Natural killer cell (primary cell): Measurements from ENCODE around the gene C2CD2. TPM values are rescaled to one million over a fixed set of nuclear protein-coding genes. Genes with fewer than 3 reads are reported as not detected.

Source experiments
- ATAC-seq, 3 donors: fragments of 150-1000 bp in 2 of 3; fragments of 200-7000 bp in 1 of 3; cut with Tn5 transposase; 1 replicate in 1 of 3; 2 replicates in 2 of 3; pipeline ENCODE4 v1.10.0; 2021; ENCODE audit warnings: mild to moderate bottlenecking in 2 of 3, moderate library complexity in 2 of 3
- DNase-seq, 2 donors: peaks; one replicate each; pipeline versions ENCODE4 v3.0.0 to v3.0.0-alpha.2; 2013 to 2021; ENCODE audit warnings: mixed read lengths in 1 of 2
- H3K27ac ChIP-seq: one replicate; pipeline ENCODE4 v1.5.1; 2013; ENCODE audit warnings: mild to moderate bottlenecking, low read length
- H3K27me3 ChIP-seq: one replicate; pipeline ENCODE4 v1.6.1; 2013; ENCODE audit warnings: low read length; ENCODE audit not compliant: control insufficient read depth, insufficient read depth
- H3K36me3 ChIP-seq: one replicate; pipeline ENCODE4 v1.6.1; 2013; ENCODE audit warnings: low read length; ENCODE audit not compliant: control insufficient read depth, insufficient read depth
- H3K4me1 ChIP-seq: one replicate; pipeline ENCODE4 v1.6.1; 2013; ENCODE audit warnings: low read length; ENCODE audit not compliant: control insufficient read depth, insufficient read depth
- H3K4me3 ChIP-seq: one replicate; pipeline ENCODE4 v1.5.1; 2013; ENCODE audit warnings: low read length
- H3K9me3 ChIP-seq: one replicate; pipeline ENCODE4 v1.6.1; 2013; ENCODE audit warnings: low read length; ENCODE audit not compliant: control insufficient read depth, insufficient read depth
- H3K27ac Mint-ChIP-seq, 2 donors: one replicate each; pipeline ENCODE4 v1.8.0; 2022; ENCODE audit warnings: mild to moderate bottlenecking in 2 of 2, mixed read lengths in 2 of 2, moderate library complexity in 1 of 2
- H3K27me3 Mint-ChIP-seq, 2 donors: one replicate each; pipeline ENCODE4 v1.8.0; 2022; ENCODE audit warnings: low read depth in 2 of 2, mixed read lengths in 2 of 2
- H3K36me3 Mint-ChIP-seq: one replicate; pipeline ENCODE4 v1.8.0; 2022; ENCODE audit warnings: mixed read lengths
- H3K4me1 Mint-ChIP-seq, 2 donors: one replicate each; pipeline ENCODE4 v1.8.0; 2022; ENCODE audit warnings: mixed read lengths in 2 of 2
- H3K4me3 Mint-ChIP-seq: one replicate; pipeline ENCODE4 v1.8.0; 2022; ENCODE audit warnings: mild to moderate bottlenecking, moderate library complexity, mixed read lengths
- H3K9me3 Mint-ChIP-seq, 2 donors: one replicate each; pipeline ENCODE4 v1.8.0; 2022; ENCODE audit warnings: mixed read lengths in 2 of 2
- WGBS: methylation state at CpG from one replicate; pipeline ENCODE4 v1.1.7; 2013; ENCODE audit warnings: missing lambda C conversion rate; ENCODE audit not compliant: insufficient coverage; 5-methylcytosine and 5-hydroxymethylcytosine counted together
- intact Hi-C: fragments of 100-400 bp; cut with micrococcal nuclease; formaldehyde crosslinking; loops from one replicate; pipeline ENCODE4 v1.14.2; 2022
- total RNA-seq, 4 donors: library from RNA; stranded (reverse); fragments of 120-200 nt in 1 of 4; gene quantifications; one replicate each; pipeline versions ENCODE4 v1.2.3 to v1.2.4, GENCODE V29; 2013 to 2022
- TF ChIP-seq, protein P1 (sequence below): fragments of 200-600 bp; IDR thresholded peaks from one replicate; pipeline ENCODE4 v1.8.0; 2022; ENCODE audit warnings: antibody characterized with exemption

Gene C2CD2
- total RNA-seq, 3 donors from 2014 or later (not counting 1 experiment from before 2014, with no cell fraction given) = 2.1 to 10.1 (median 8.9) TPM

DNA sequence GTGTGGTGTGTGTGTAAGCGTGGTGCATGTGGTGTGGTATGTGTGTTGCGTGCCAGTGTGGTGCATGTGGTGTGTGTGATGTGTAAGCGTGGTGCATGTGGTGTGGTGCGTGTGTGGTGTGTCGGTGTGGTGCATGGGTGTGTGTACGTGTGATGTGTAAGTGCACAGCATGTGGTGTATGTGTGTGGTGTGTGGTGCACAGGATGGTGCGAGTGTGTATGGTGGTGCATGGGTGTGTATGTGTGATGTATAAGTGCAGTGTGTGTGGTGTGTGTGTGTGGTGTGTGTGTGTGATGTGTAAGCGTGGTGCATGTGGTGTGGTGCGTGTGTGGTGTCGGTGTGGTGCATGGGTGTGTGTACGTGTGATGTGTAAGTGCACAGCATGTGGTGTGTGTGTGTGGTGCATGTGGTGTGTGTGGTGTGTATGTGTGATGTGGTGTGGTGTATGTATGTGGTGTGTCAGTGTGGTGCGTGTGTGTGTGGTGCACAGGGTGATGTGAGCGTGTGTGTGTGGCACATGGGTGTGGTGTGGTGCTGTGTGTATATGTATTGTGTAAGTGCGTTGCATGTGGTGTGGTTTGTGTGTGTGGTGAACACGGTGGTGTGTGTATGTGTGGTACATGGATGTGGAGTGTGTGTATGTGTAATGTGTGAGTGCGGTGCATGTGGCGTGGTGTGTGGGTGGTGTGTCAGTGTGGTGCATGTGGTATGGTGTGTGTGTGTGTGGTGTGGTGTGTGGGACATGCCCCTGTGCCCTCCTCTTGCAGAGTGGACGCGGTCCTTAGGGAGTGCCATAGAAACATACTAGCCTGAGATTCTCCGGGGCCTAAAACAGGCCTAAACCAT, 1.1 kb upstream of the C2CD2 start:
- H3K36me3 Mint-ChIP-seq = no peaks in the 10 kb centered on the region
- 85% methylated on average over 20 of the region's 20 CpGs for WGBS
- H3K27me3 Mint-ChIP-seq = peaks cover 10 to 18% of the 10 kb centered on the region in 2 donors
- DNase-seq = no peak
- ATAC-seq = peak in 1 of 3 donors; percentile 31
- peaks cover 0 to 15% of the 10 kb centered on the region in 2 donors for H3K4me1 Mint-ChIP-seq
- intact Hi-C loops = no loop called here
- peak overlapping the region; percentile 13 for H3K4me3 ChIP-seq
- H3K4me3 Mint-ChIP-seq = peak overlapping the region; percentile 29
- no peak overlapping the region for H3K27ac ChIP-seq
- no peaks in the 10 kb centered on the region for H3K9me3 ChIP-seq
- no peak overlapping the region for H3K27ac Mint-ChIP-seq
- H3K27me3 ChIP-seq = peaks cover 8% of the 10 kb centered on the region
- TF ChIP-seq, protein P1, sequence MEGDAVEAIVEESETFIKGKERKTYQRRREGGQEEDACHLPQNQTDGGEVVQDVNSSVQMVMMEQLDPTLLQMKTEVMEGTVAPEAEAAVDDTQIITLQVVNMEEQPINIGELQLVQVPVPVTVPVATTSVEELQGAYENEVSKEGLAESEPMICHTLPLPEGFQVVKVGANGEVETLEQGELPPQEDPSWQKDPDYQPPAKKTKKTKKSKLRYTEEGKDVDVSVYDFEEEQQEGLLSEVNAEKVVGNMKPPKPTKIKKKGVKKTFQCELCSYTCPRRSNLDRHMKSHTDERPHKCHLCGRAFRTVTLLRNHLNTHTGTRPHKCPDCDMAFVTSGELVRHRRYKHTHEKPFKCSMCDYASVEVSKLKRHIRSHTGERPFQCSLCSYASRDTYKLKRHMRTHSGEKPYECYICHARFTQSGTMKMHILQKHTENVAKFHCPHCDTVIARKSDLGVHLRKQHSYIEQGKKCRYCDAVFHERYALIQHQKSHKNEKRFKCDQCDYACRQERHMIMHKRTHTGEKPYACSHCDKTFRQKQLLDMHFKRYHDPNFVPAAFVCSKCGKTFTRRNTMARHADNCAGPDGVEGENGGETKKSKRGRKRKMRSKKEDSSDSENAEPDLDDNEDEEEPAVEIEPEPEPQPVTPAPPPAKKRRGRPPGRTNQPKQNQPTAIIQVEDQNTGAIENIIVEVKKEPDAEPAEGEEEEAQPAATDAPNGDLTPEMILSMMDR = no peak
- peaks cover 18% of the 10 kb centered on the region for H3K4me1 ChIP-seq
- no peaks in the 10 kb centered on the region for H3K36me3 ChIP-seq
- H3K9me3 Mint-ChIP-seq = no peaks in the 10 kb centered on the region

DNA sequence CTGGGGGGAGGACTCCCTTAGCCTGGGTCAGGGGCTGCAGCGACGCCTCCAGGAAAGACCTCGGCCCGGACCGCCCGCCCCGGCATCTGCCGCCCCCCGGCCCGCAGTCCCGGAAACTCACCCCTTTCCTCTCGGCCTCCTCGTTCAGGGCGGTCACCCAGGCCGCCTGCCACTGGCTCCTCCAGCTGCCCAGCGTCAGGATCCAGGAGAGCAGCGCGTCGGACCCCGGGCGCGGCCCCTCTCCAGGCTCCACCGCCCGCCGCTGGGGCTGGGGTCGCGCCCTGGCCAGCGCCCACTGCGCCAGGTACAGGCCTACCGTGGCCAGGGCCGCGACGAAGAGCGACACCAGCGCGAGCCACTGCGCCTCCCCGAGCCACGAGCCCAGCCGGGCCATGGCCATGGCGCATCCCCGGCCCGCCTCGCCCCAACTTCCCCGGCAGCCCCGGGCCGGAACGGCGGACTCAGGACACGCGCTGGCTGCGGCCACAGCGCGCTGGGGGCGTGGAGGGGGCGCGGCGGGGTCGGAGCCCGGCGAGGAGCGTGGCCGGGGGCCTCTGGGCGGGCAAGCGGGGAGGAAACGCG, 478 bp downstream of the C2CD2 start:
- H3K27me3 Mint-ChIP-seq = peaks cover 10 to 18% of the 10 kb centered on the region in 2 donors
- DNase-seq = no peak
- Histone ChIP-seq H3K36me3 (no peaks in the 10 kb centered on the region), H3K27me3 (peaks cover 8% of the 10 kb centered on the region), H3K4me1 (peaks cover 18% of the 10 kb centered on the region), H3K27ac (no peak overlapping the region), H3K9me3 (no peaks in the 10 kb centered on the region), H3K4me3 (peak overlapping the region; percentile 16)
- peaks cover 0 to 15% of the 10 kb centered on the region in 2 donors for H3K4me1 Mint-ChIP-seq
- no peaks in the 10 kb centered on the region for H3K9me3 Mint-ChIP-seq
- H3K36me3 Mint-ChIP-seq = no peaks in the 10 kb centered on the region
- peak in 2 of 3 donors; percentile 20 to 34 for ATAC-seq
- 2% methylated on average over 67 of the region's 67 CpGs for WGBS
- H3K4me3 Mint-ChIP-seq = peak overlapping the region; percentile 65
- intact Hi-C loops = no loop called here
- H3K27ac Mint-ChIP-seq = no peak overlapping the region
- TF ChIP-seq, protein P1 = no peak

DNA sequence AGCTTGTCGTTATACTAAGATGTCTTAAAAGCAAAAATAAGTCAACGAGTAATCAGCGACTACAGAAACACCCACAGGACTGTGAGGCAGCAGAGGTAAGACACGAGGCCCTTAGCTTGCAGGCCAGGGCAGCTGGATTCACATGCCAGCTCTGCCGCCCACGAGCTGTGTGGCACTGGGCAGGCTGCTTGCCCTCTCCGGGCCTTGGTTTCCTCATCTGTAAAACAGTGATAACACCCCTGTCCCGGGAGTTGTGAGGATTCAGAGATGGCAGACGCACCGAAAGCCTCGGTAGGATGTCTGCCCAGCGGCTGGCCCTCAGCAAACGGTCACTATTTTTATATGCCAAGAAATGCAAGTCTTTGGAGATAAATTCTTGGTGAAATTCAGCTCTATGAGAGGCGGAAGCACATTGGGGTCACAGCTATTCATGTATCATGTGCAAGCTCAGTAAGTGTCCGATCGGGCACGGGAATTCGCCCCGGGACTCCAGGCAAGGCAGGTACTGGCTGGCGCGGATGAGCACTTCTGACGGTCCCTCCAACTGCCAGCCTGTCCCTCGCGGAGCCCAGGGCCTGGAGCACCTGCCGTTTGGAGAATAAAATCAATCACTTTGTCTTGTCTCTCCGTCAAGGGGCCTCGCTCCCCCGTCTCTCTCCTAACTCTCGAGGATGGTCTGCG, 1.1 kb downstream of the C2CD2 start:
- ATAC-seq (no peak), DNase-seq (no peak)
- TF ChIP-seq, protein P1 = no peak
- no peaks in the 10 kb centered on the region for H3K9me3 Mint-ChIP-seq
- no peak overlapping the region for H3K27ac Mint-ChIP-seq
- Histone ChIP-seq H3K9me3 (no peaks in the 10 kb centered on the region), H3K4me3 (peak overlapping the region; percentile 16), H3K27ac (no peak overlapping the region), H3K4me1 (peaks cover 18% of the 10 kb centered on the region), H3K36me3 (no peaks in the 10 kb centered on the region), H3K27me3 (peaks cover 8% of the 10 kb centered on the region)
- intact Hi-C loops = no loop called here
- WGBS = 39% methylated on average over 30 of the region's 30 CpGs
- H3K27me3 Mint-ChIP-seq = peaks cover 10 to 18% of the 10 kb centered on the region in 2 donors
- H3K4me3 Mint-ChIP-seq = peak overlapping the region; percentile 65
- H3K36me3 Mint-ChIP-seq = no peaks in the 10 kb centered on the region
- H3K4me1 Mint-ChIP-seq = peaks cover 0 to 15% of the 10 kb centered on the region in 2 donors
